ENCODE results near the gene FKBP6. TPM values are rescaled to one million over a fixed set of nuclear protein-coding genes. Genes with fewer than 3 reads are reported as not detected.

The FKBP6 gene
- total and polyA plus RNA-seq, 9 of the 15 experiments (the other 6 are each of a cell fraction or from before 2014, with no cell fraction given): not detected

DNA sequence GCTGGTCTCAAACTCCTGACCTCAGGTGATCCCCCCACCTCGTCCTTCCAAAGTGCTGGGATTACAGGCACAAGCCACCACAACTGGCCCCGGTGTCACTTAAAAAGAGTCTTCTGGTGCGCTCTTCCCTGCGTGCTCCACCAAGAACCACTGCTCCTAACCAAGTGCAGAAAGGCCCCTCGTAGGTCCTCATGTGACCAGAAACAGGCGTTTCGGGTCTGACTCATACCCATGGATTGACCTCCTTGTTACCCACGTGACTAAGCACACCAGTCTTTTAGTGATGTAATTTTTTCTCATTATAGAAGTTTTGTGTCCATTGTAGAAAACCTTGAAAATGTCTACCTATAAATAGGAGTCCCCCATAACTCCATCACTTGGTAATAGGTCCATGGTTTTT lies 13.9 kb downstream of the FKBP6 start (continued):
- no peak for TF ChIP-seq RBM14 (IDR thresholded peaks at IDR 0.05; ENCODE audit: borderline replicate concordance, insufficient read depth, low read depth, low read length)
- no peak for TF ChIP-seq FOXK1 (CRISPR knock-in tag; IDR thresholded peaks at IDR 0.05; ENCODE audit: borderline replicate concordance)
- TF ChIP-seq PBX2 (CRISPR knock-in tag; IDR thresholded peaks at IDR 0.05; ENCODE audit: low read depth): no peak
- no peak for TF ChIP-seq PBX2 (tag; conservative IDR thresholded peaks at IDR 0.05; ENCODE audit: low read depth)
- TF ChIP-seq, protein P1, sequence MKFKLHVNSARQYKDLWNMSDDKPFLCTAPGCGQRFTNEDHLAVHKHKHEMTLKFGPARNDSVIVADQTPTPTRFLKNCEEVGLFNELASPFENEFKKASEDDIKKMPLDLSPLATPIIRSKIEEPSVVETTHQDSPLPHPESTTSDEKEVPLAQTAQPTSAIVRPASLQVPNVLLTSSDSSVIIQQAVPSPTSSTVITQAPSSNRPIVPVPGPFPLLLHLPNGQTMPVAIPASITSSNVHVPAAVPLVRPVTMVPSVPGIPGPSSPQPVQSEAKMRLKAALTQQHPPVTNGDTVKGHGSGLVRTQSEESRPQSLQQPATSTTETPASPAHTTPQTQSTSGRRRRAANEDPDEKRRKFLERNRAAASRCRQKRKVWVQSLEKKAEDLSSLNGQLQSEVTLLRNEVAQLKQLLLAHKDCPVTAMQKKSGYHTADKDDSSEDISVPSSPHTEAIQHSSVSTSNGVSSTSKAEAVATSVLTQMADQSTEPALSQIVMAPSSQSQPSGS (CRISPR knock-in tag; IDR thresholded peaks at IDR 0.05): no peak
- TF ChIP-seq, protein P2, sequence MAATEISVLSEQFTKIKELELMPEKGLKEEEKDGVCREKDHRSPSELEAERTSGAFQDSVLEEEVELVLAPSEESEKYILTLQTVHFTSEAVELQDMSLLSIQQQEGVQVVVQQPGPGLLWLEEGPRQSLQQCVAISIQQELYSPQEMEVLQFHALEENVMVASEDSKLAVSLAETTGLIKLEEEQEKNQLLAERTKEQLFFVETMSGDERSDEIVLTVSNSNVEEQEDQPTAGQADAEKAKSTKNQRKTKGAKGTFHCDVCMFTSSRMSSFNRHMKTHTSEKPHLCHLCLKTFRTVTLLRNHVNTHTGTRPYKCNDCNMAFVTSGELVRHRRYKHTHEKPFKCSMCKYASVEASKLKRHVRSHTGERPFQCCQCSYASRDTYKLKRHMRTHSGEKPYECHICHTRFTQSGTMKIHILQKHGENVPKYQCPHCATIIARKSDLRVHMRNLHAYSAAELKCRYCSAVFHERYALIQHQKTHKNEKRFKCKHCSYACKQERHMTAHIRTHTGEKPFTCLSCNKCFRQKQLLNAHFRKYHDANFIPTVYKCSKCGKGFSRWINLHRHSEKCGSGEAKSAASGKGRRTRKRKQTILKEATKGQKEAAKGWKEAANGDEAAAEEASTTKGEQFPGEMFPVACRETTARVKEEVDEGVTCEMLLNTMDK (IDR thresholded peaks at IDR 0.05; ENCODE audit: borderline replicate concordance, insufficient read depth, low read depth, low read length, poor library complexity, severe bottlenecking): no peak
- no peak for TF ChIP-seq SAFB (IDR thresholded peaks at IDR 0.05; ENCODE audit: borderline replicate concordance, low read depth, low read length)
- no peak for TF ChIP-seq KDM1A (IDR thresholded peaks at IDR 0.05)
- no peak for TF ChIP-seq MAFK (IDR thresholded peaks at IDR 0.05; ENCODE audit: low read length)
- no peak for TF ChIP-seq ZNF253 (CRISPR knock-in tag; conservative IDR thresholded peaks at IDR 0.05)
- TF ChIP-seq, protein P3, sequence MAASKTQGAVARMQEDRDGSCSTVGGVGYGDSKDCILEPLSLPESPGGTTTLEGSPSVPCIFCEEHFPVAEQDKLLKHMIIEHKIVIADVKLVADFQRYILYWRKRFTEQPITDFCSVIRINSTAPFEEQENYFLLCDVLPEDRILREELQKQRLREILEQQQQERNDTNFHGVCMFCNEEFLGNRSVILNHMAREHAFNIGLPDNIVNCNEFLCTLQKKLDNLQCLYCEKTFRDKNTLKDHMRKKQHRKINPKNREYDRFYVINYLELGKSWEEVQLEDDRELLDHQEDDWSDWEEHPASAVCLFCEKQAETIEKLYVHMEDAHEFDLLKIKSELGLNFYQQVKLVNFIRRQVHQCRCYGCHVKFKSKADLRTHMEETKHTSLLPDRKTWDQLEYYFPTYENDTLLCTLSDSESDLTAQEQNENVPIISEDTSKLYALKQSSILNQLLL (CRISPR knock-in tag; IDR thresholded peaks at IDR 0.05; ENCODE audit: borderline replicate concordance): no peak
- TF ChIP-seq BRD9 (IDR thresholded peaks at IDR 0.05; ENCODE audit: low read depth, partially characterized antibody): no peak
- TF ChIP-seq KDM4B (IDR thresholded peaks at IDR 0.05; ENCODE audit: borderline replicate concordance in 2 of 2, low read depth in 1 of 2): no peak
- TF ChIP-seq ATF7 (IDR thresholded peaks at IDR 0.05): peak; percentile 59
- no peak for TF ChIP-seq PRDM10 (IDR thresholded peaks at IDR 0.05; ENCODE audit: partially characterized antibody)
- TF ChIP-seq MYBL2 (IDR thresholded peaks at IDR 0.05; ENCODE audit: low read depth): no peak
- no peak for TF ChIP-seq MYBL2 (CRISPR knock-in tag; IDR thresholded peaks at IDR 0.05; ENCODE audit: borderline replicate concordance)
